ENCODE data around the gene RARB. TPM values are rescaled to one million over a fixed set of nuclear protein-coding genes. Genes with fewer than 3 reads are reported as not detected.

The RARB gene
- total RNA-seq, 1 experiment from 2014 or later, result 2.0 TPM

- H3K27me3 ChIP-seq (ENCODE audit: control insufficient read depth, insufficient read depth, low read length), result no peaks in the 10 kb centered on the region
- no peak for DNase-seq
- no peak overlapping the region for H3K4me3 ChIP-seq (ENCODE audit: insufficient read depth, low read depth, low read length)
These were observed 80.4 kb downstream of the RARB start for GRCh38 chr3:25508433-25508832.

GRCh38 chr3:25508901-25509300 lies 80.8 kb downstream of the RARB start:
- H3K36me3 ChIP-seq (replicated peaks; ENCODE audit: control insufficient read depth, insufficient read depth, low read length), result no peaks in the 10 kb centered on the region
- H3K4me3 ChIP-seq (ENCODE audit: insufficient read depth, low read depth, low read length), result no peak overlapping the region
- no peak for DNase-seq
- H3K27me3 ChIP-seq (ENCODE audit: control insufficient read depth, insufficient read depth, low read length), result no peaks in the 10 kb centered on the region

More at GRCh38 chr3:25508433-25508832, 80.4 kb downstream of the RARB start:
- H3K36me3 ChIP-seq (replicated peaks; ENCODE audit: control insufficient read depth, insufficient read depth, low read length), result no peaks in the 10 kb centered on the region

GRCh38 chr3:25510797-25511196 lies 82.7 kb downstream of the RARB start:
- H3K4me3 ChIP-seq (ENCODE audit: insufficient read depth, low read depth, low read length), result no peak overlapping the region
- no peak for DNase-seq
- no peaks in the 10 kb centered on the region for H3K36me3 ChIP-seq (replicated peaks; ENCODE audit: control insufficient read depth, insufficient read depth, low read length)
- H3K27me3 ChIP-seq (ENCODE audit: control insufficient read depth, insufficient read depth, low read length), result no peaks in the 10 kb centered on the region

GRCh38 chr3:25511972-25512721 lies 84.1 kb downstream of the RARB start:
- no peaks in the 10 kb centered on the region for H3K36me3 ChIP-seq (replicated peaks; ENCODE audit: control insufficient read depth, insufficient read depth, low read length)
- H3K4me3 ChIP-seq (ENCODE audit: insufficient read depth, low read depth, low read length), result no peak overlapping the region
- H3K27me3 ChIP-seq (ENCODE audit: control insufficient read depth, insufficient read depth, low read length), result no peaks in the 10 kb centered on the region
- no peak for DNase-seq

GRCh38 chr3:25513642-25514266 lies 85.7 kb downstream of the RARB start:
- Histone ChIP-seq H3K36me3 (replicated peaks; ENCODE audit: control insufficient read depth, insufficient read depth, low read length) (no peaks in the 10 kb centered on the region), H3K4me3 (ENCODE audit: insufficient read depth, low read depth, low read length) (no peak overlapping the region), H3K27me3 (ENCODE audit: control insufficient read depth, insufficient read depth, low read length) (no peaks in the 10 kb centered on the region)
- peak; percentile 8 for DNase-seq

- H3K36me3 ChIP-seq (replicated peaks; ENCODE audit: control insufficient read depth, insufficient read depth, low read length), result no peaks in the 10 kb centered on the region
- H3K27me3 ChIP-seq (ENCODE audit: control insufficient read depth, insufficient read depth, low read length), result no peaks in the 10 kb centered on the region
- no peak for DNase-seq
- H3K4me3 ChIP-seq (ENCODE audit: insufficient read depth, low read depth, low read length), result no peak overlapping the region
These were observed 87.1 kb downstream of the RARB start for GRCh38 chr3:25515171-25515570.

- Histone ChIP-seq H3K4me3 (ENCODE audit: insufficient read depth, low read depth, low read length) (no peak overlapping the region), H3K36me3 (replicated peaks; ENCODE audit: control insufficient read depth, insufficient read depth, low read length) (no peaks in the 10 kb centered on the region), H3K27me3 (ENCODE audit: control insufficient read depth, insufficient read depth, low read length) (no peaks in the 10 kb centered on the region)
- no peak for DNase-seq
These were observed 93.0 kb downstream of the RARB start for GRCh38 chr3:25520926-25521559.

GRCh38 chr3:25527336-25527735 lies 99.3 kb downstream of the RARB start:
- no peak for DNase-seq
- H3K4me3 ChIP-seq (ENCODE audit: insufficient read depth, low read depth, low read length), result no peak overlapping the region
- H3K27me3 ChIP-seq (ENCODE audit: control insufficient read depth, insufficient read depth, low read length), result no peaks in the 10 kb centered on the region
- H3K36me3 ChIP-seq (replicated peaks; ENCODE audit: control insufficient read depth, insufficient read depth, low read length), result no peaks in the 10 kb centered on the region

- no peaks in the 10 kb centered on the region for H3K36me3 ChIP-seq (replicated peaks; ENCODE audit: control insufficient read depth, insufficient read depth, low read length)
- H3K27me3 ChIP-seq (ENCODE audit: control insufficient read depth, insufficient read depth, low read length), result no peaks in the 10 kb centered on the region
- no peak for DNase-seq
- H3K4me3 ChIP-seq (ENCODE audit: insufficient read depth, low read depth, low read length), result no peak overlapping the region
These were observed 99.7 kb downstream of the RARB start for GRCh38 chr3:25527801-25528200.

- Histone ChIP-seq H3K27me3 (ENCODE audit: control insufficient read depth, insufficient read depth, low read length) (no peaks in the 10 kb centered on the region), H3K4me3 (ENCODE audit: insufficient read depth, low read depth, low read length) (no peak overlapping the region), H3K36me3 (replicated peaks; ENCODE audit: control insufficient read depth, insufficient read depth, low read length) (no peaks in the 10 kb centered on the region)
- no peak for DNase-seq
These were observed 103.9 kb downstream of the RARB start for GRCh38 chr3:25531971-25532370.

- peak; percentile 34 for DNase-seq
- no peak overlapping the region for H3K4me3 ChIP-seq (ENCODE audit: insufficient read depth, low read depth, low read length)
- no peaks in the 10 kb centered on the region for H3K27me3 ChIP-seq (ENCODE audit: control insufficient read depth, insufficient read depth, low read length)
- no peaks in the 10 kb centered on the region for H3K36me3 ChIP-seq (replicated peaks; ENCODE audit: control insufficient read depth, insufficient read depth, low read length)
These were observed 104.5 kb downstream of the RARB start for GRCh38 chr3:25532431-25533162.

GRCh38 chr3:25533399-25533798 lies 105.3 kb downstream of the RARB start:
- Histone ChIP-seq H3K36me3 (replicated peaks; ENCODE audit: control insufficient read depth, insufficient read depth, low read length) (no peaks in the 10 kb centered on the region), H3K4me3 (ENCODE audit: insufficient read depth, low read depth, low read length) (no peak overlapping the region), H3K27me3 (ENCODE audit: control insufficient read depth, insufficient read depth, low read length) (no peaks in the 10 kb centered on the region)
- DNase-seq, result no peak

- DNase-seq, result no peak
- no peak overlapping the region for H3K4me3 ChIP-seq (ENCODE audit: insufficient read depth, low read depth, low read length)
- H3K36me3 ChIP-seq (replicated peaks; ENCODE audit: control insufficient read depth, insufficient read depth, low read length), result no peaks in the 10 kb centered on the region
- no peaks in the 10 kb centered on the region for H3K27me3 ChIP-seq (ENCODE audit: control insufficient read depth, insufficient read depth, low read length)
These were observed 105.9 kb downstream of the RARB start for GRCh38 chr3:25534007-25534406.

GRCh38 chr3:25536521-25537391 lies 108.7 kb downstream of the RARB start:
- Histone ChIP-seq H3K36me3 (replicated peaks; ENCODE audit: control insufficient read depth, insufficient read depth, low read length) (no peaks in the 10 kb centered on the region), H3K27me3 (ENCODE audit: control insufficient read depth, insufficient read depth, low read length) (no peaks in the 10 kb centered on the region), H3K4me3 (ENCODE audit: insufficient read depth, low read depth, low read length) (no peak overlapping the region)
- DNase-seq, result no peak

Measured in H7 (cell line).